HG03521 (cell line): ENCODE measurements around the gene WDR81.
"Not testable (repeated sequence)": the region's sequence is repeated elsewhere in the genome, so short reads cannot be mapped to it uniquely, and the experiment has no call there.

Experiments
- ATAC-seq: cut with Tn5 transposase; IDR thresholded peaks from one replicate; pipeline ENCODE4 v1.9.1; 2021; ENCODE audit warnings: mild to moderate bottlenecking, moderate library complexity; ENCODE audit not compliant: unreplicated experiment

Gene WDR81

GRCh38 chr17:1724351-1724868, at the start of gene WDR81:
TSS of gene WDR81 (plus strand) at chr17:1724704. CDS start at chr17:1724960, 256 bp downstream.
- peak; percentile 56 for ATAC-seq

- ATAC-seq: no peak
Observed at GRCh38 chr17:1676401-1676800, 48.1 kb upstream of the WDR81 start.

GRCh38 chr17:1683459-1683858, 41.0 kb upstream of the WDR81 start:
- no peak for ATAC-seq

GRCh38 chr17:1684378-1685189, 39.9 kb upstream of the WDR81 start, which contains the start of gene PRPF8:
TSS of gene PRPF8 (minus strand) at chr17:1684867. CDS start at chr17:1684571, 296 bp downstream.
- peak; percentile 99 for ATAC-seq

- ATAC-seq: no peak
Observed at GRCh38 chr17:1686086-1686485, 38.4 kb upstream of the WDR81 start.

- ATAC-seq: not testable (repeated sequence)
Observed at GRCh38 chr17:1688405-1688804, 36.1 kb upstream of the WDR81 start.

GRCh38 chr17:1690544-1691221, 33.8 kb upstream of the WDR81 start:
- ATAC-seq: no peak

- no peak for ATAC-seq
Observed at GRCh38 chr17:1693339-1693738, 31.2 kb upstream of the WDR81 start.

GRCh38 chr17:1695365-1695764, 29.1 kb upstream of the WDR81 start:
- no peak for ATAC-seq

GRCh38 chr17:1697681-1698080, 26.8 kb upstream of the WDR81 start:
- ATAC-seq: no peak

GRCh38 chr17:1699891-1700290, 24.6 kb upstream of the WDR81 start:
- not testable (repeated sequence) for ATAC-seq

GRCh38 chr17:1703063-1703462, 21.4 kb upstream of the WDR81 start:
- ATAC-seq: no peak

GRCh38 chr17:1705004-1705403, 19.5 kb upstream of the WDR81 start:
- no peak for ATAC-seq

GRCh38 chr17:1707107-1707506, 17.4 kb upstream of the WDR81 start:
- no peak for ATAC-seq

- not testable (repeated sequence) for ATAC-seq
Observed at GRCh38 chr17:1708791-1709346, 15.6 kb upstream of the WDR81 start.

GRCh38 chr17:1709403-1709951, 15.0 kb upstream of the WDR81 start:
- ATAC-seq: no peak

GRCh38 chr17:1709971-1710806, 14.3 kb upstream of the WDR81 start, which contains the start of gene TLCD2:
TSS of gene TLCD2 (minus strand) at chr17:1710377. CDS start at chr17:1710242, 135 bp downstream.
- ATAC-seq: no peak

GRCh38 chr17:1710807-1711553, 13.5 kb upstream of the WDR81 start:
- ATAC-seq: no peak

GRCh38 chr17:1711804-1712203, 12.7 kb upstream of the WDR81 start:
- ATAC-seq: no peak

- ATAC-seq: no peak
Observed at GRCh38 chr17:1712271-1712670, 12.2 kb upstream of the WDR81 start.
